ENCODE data around the gene APOL2.
"Not testable (repeated sequence)": the region's sequence is repeated elsewhere in the genome, so short reads cannot be mapped to it uniquely, and the experiment has no call there.

Gene APOL2

GRCh38 chr22:36238373-36239149 lies 766 bp downstream of the APOL2 start:
- DNase-seq (ENCODE audit: low read depth): no peak

- peak; percentile 20 for DNase-seq (ENCODE audit: low read depth)
These were observed 1.6 kb downstream of the APOL2 start for GRCh38 chr22:36237462-36238372.

DNA sequence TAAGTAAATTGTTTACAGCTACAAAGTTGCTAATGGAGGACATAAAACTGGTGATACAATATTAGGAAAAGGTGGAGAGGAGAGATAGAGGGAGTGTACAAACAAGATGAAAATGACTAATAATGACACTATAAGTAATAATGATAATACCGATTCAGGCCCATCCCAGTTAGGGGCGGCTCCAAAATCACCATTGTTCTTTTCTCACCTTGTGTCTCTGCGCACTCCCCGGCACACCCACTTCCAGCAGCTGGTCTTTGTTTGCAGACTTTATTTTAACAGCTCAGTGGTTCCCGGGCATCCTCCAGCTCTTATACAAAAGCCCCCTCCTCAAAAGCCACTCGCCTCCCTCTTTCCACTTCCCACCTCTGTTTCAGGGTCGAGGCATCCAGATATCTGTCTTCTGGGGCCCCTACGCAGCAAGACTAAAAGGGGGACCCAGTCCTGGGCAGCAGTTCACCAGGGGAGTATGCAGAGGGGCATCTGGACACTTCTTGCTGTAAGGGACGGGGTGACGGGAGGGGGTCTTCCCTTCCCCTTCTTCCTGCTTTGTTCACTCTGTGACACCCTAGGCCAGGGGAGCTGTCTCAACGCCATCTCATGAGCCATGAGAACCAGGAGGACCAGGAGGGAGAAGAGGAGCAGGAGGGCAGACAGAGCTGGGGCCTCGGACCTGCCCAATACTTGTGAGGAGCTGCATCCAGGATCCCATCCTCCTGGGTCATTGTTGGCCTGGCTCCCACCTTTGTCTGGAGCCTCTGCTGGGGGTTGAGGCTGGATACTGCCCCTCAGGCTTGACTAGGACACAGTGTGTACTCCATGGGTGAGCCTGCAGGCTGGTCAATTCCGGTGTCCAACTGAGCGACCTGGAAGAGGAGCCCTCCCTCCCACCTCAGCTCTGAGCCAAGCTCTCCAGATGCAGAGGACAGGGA lies 2.7 kb downstream of the APOL2 start:
- DNase-seq (ENCODE audit: low read depth): no peak

GRCh38 chr22:36235585-36235984 lies 3.7 kb downstream of the APOL2 start:
- no peak for DNase-seq (ENCODE audit: low read depth)

DNA sequence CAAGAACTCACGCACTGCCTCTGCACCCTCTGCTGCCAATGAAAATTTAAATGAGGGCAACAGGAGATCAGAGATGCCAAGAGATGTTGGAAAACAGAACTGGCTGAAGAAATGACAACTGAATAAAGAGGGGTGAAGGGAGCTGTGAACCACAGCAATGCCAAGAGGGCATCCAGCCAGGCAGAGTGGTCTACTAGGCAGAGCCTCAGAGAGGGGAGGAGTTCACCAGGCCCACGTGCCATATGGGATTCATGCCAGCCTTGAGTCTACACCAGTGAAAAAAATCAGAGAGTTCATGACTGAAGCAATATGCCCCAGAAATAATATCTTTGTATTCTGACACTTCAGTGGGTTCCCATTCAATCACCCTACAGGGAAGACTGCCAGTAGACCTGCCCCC lies 4.4 kb downstream of the APOL2 start:
- DNase-seq (ENCODE audit: low read depth): no peak

- DNase-seq (ENCODE audit: low read depth): no peak
These were observed 5.1 kb downstream of the APOL2 start for GRCh38 chr22:36234213-36234612.

- DNase-seq (ENCODE audit: low read depth): no peak
These were observed 5.5 kb downstream of the APOL2 start for GRCh38 chr22:36233796-36234195.

- no peak for DNase-seq (ENCODE audit: low read depth)
These were observed 6.5 kb downstream of the APOL2 start for GRCh38 chr22:36232715-36233401.

GRCh38 chr22:36231051-36231450 lies 8.3 kb downstream of the APOL2 start:
- not testable (repeated sequence) for DNase-seq (ENCODE audit: low read depth)

DNA sequence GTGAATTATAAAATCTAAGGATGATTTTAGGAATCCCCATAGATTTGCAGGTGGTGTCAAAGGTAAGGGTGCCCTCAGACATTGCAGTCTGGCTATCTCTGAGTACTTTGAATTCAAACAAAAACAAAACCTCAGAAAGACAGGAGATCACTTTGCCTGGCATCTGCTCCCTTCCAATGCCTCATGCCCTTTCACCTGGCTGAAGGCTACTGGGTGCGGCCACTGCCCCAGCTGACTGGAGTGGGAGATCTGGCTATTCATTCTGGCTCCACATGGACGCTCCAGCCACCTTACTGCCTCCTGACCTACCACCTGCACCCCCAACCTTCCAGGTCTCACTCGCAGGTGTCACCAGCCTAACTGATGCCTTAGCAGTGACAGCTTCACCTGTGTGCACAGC lies 9.7 kb downstream of the APOL2 start:
- DNase-seq (ENCODE audit: low read depth): not testable (repeated sequence)

GRCh38 chr22:36228944-36229343 lies 10.4 kb downstream of the APOL2 start:
- no peak for DNase-seq (ENCODE audit: low read depth)

GRCh38 chr22:36228369-36228768 lies 11.0 kb downstream of the APOL2 start:
- DNase-seq (ENCODE audit: low read depth): not testable (repeated sequence)

DNA sequence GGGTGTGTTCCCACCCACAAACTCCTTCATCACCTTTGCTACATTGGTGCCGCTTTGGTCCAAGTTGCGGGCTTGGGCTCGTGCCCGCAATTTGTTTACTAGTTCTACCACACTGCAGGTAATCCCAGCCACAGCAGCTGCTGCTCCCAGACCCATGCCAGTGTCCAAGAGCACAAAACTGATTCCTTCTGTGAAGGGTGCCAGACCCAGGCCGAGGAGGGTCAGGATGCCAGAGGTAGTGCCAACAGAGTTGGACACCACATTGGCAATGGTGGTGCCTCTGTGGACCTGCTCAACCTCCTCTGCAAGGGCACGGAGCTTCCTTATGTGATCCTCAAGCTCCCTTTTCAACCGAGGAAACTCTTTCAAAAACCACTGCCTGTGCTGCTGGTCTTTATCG lies 11.5 kb downstream of the APOL2 start:
- no peak for DNase-seq (ENCODE audit: low read depth)

DNA sequence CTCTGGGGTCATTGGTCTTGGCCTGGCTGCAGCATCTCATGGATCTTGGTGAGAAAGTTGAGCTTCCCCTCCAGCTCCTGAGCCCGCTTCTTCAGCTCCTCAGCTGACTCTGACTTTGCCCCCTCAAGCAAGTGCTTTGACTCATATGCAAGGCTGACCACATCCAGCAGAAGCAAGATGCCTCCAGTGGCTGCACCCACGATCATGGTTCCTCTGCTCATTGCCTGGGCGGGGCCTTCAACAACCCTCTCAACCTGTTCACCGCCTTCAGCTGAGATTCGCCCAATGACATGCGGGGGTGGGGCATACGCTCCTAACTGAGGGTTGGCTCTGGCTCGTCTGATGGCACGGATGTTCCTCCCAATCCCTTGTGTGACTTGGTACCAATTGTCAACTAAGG lies 11.9 kb downstream of the APOL2 start:
- no peak for DNase-seq (ENCODE audit: low read depth)

DNA sequence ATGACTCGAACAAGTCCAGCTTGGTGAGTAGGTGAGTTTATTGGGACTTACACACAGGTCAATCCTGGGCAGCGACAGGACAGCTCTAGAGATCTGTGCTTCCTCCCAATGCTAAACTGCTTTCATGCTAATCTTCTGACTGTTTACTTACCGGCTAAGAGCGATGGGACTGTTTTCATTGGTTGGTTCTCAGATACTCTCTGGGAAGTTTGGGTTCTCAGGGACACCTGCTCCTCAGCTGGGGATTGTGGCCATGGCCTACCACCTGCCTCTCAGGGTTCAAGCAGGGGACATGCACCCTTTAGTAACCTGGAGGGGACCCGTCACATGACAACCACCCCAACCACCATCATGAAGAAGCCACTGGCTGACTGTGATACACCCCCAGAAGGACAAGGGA lies 13.1 kb downstream of the APOL2 start:
- no peak for DNase-seq (ENCODE audit: low read depth)

GRCh38 chr22:36225333-36225922 lies 13.9 kb downstream of the APOL2 start:
- no peak for DNase-seq (ENCODE audit: low read depth)

GRCh38 chr22:36224245-36224644 lies 15.1 kb downstream of the APOL2 start:
- no peak for DNase-seq (ENCODE audit: low read depth)

GRCh38 chr22:36223504-36223903 lies 15.8 kb downstream of the APOL2 start:
- DNase-seq (ENCODE audit: low read depth): no peak

DNA sequence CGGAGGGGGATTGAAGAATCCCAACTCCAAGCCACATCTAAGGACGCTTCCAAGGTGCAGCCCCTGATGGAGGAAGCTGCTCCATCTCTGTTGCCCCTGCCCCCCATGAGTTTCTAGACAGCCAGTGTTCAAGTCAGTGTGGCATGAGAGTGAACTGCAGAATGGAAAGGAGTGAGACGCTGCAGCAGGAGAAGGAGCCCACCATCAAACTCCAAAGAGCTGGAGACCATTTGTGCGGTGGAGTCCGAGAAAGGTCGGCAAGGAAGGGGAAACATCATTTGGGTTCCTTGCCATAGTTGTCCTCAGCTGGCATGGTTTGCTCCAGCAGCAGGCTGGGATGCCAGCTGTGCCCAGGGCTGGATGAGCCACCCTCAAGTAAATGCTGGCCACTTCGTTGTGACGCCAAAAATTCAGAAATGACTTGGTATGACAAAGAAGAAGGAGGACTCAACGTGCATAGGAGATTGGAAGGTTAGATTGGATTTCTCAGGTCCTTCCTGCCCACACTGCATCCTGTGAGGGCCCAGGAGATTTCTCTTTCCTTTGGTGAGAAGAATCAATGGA lies 16.4 kb downstream of the APOL2 start:
- DNase-seq (ENCODE audit: low read depth): no peak

Data from stimulated activated CD4-positive, alpha-beta T cell treated with anti-CD3 and anti-CD28 coated beads, Interleukin-2, amount 100 ng/mL, for 4 hours (primary cell).